WTC11 (cell line): Measurements from ENCODE around the gene FOXG1. TPM values are rescaled to one million over a fixed set of nuclear protein-coding genes. Genes with fewer than 3 reads are reported as not detected.
A peak's percentile ranks its signal among the peaks of the same experiment; 100 is the strongest.

Source experiments
- ELF4 ChIP-seq: sonication (generic); formaldehyde crosslinking; IDR thresholded peaks from 2 replicates; pipeline ENCODE4 v1.8.1; 2022; ENCODE audit warnings: low read depth, mild to moderate bottlenecking, moderate library complexity, missing genetic modification reagents
- FOXJ3 ChIP-seq: sonication (generic); formaldehyde crosslinking; IDR thresholded peaks from 2 replicates; pipeline ENCODE4 v1.9.0; 2021; ENCODE audit warnings: missing genetic modification reagents, mild to moderate bottlenecking, borderline replicate concordance
- FOXK1 ChIP-seq: sonication (generic); formaldehyde crosslinking; IDR thresholded peaks from 2 replicates; pipeline ENCODE4 v1.8.0; 2022; ENCODE audit warnings: mild to moderate bottlenecking, moderate library complexity, missing genetic modification reagents
- GTF2I ChIP-seq: fragments of 250-450 bp; sonication (Bioruptor Pico); conservative IDR thresholded peaks from 2 replicates; pipeline ENCODE4 v1.4.0; 2021; ENCODE audit warnings: mild to moderate bottlenecking
- JAZF1 ChIP-seq: fragments of 250-450 bp; sonication (Bioruptor Pico); IDR thresholded peaks from 2 replicates; pipeline ENCODE4 v1.9.0; 2021; ENCODE audit warnings: moderate library complexity, mild to moderate bottlenecking, inconsistent platforms
- NFATC4 ChIP-seq: fragments of 250-450 bp; sonication (Bioruptor Pico); IDR thresholded peaks from 2 replicates; pipeline ENCODE4 v1.9.0; 2021; ENCODE audit warnings: mild to moderate bottlenecking
- NR1H2 ChIP-seq: sonication (generic); formaldehyde crosslinking; IDR thresholded peaks from 2 replicates; pipeline ENCODE4 v1.9.0; 2021; ENCODE audit warnings: mild to moderate bottlenecking, moderate library complexity, missing genetic modification reagents
- PRRX2 ChIP-seq: fragments of 250-450 bp; sonication (Bioruptor Pico); IDR thresholded peaks from 2 replicates; pipeline ENCODE4 v1.8.0; 2021; ENCODE audit warnings: mild to moderate bottlenecking
- RORB ChIP-seq: fragments of 250-450 bp; sonication (Bioruptor Pico); IDR thresholded peaks from 2 replicates; pipeline ENCODE4 v1.9.0; 2021; ENCODE audit warnings: mild to moderate bottlenecking
- SMAD3 ChIP-seq: sonication (generic); formaldehyde crosslinking; IDR thresholded peaks from 2 replicates; pipeline ENCODE4 v1.8.0; 2022; ENCODE audit warnings: missing genetic modification reagents, mild to moderate bottlenecking, borderline replicate concordance
- ZNF121 ChIP-seq: sonication (generic); formaldehyde crosslinking; IDR thresholded peaks from 2 replicates; pipeline ENCODE4 v1.8.0; 2023; ENCODE audit warnings: missing genetic modification reagents
- ZNF396 ChIP-seq: fragments of 250-450 bp; sonication (Bioruptor Pico); IDR thresholded peaks from 2 replicates; pipeline ENCODE4 v1.8.0; 2021; ENCODE audit warnings: mild to moderate bottlenecking, moderate library complexity, borderline replicate concordance
- ZNF416 ChIP-seq: fragments of 250-450 bp; sonication (Bioruptor Pico); IDR thresholded peaks from 2 replicates; pipeline ENCODE4 v1.9.0; 2021; ENCODE audit warnings: mild to moderate bottlenecking, inconsistent platforms
- ZNF423 ChIP-seq: fragments of 250-450 bp; sonication (Bioruptor Pico); IDR thresholded peaks from 2 replicates; pipeline ENCODE4 v2.1.2; 2022; ENCODE audit warnings: mild to moderate bottlenecking, moderate library complexity
- total RNA-seq: library from RNA; stranded (reverse); gene quantifications from 3 replicates; pipeline ENCODE4 v1.2.3, GENCODE V29; 2021
- TF ChIP-seq, protein P1 (sequence below): fragments of 250-450 bp; sonication (Bioruptor Pico); IDR thresholded peaks from 2 replicates; pipeline ENCODE4 v1.9.0; 2021; ENCODE audit warnings: mild to moderate bottlenecking, borderline replicate concordance
- TF ChIP-seq, protein P2 (sequence below): sonication (generic); formaldehyde crosslinking; conservative IDR thresholded peaks from 2 replicates; pipeline ENCODE4 v1.8.1; 2023; ENCODE audit warnings: mild to moderate bottlenecking, low read depth, missing genetic modification reagents, moderate library complexity
- TF ChIP-seq, protein P3 (sequence below): fragments of 250-450 bp; sonication (Bioruptor Pico); IDR thresholded peaks from 2 replicates; pipeline ENCODE4 v1.9.0; 2021; ENCODE audit warnings: moderate library complexity, mild to moderate bottlenecking, inconsistent platforms, borderline replicate concordance
- TF ChIP-seq, protein P4 (sequence below): sonication (generic); formaldehyde crosslinking; IDR thresholded peaks from 2 replicates; pipeline ENCODE4 v1.8.0; 2022; ENCODE audit warnings: mild to moderate bottlenecking, missing genetic modification reagents
- TF ChIP-seq, protein P5 (sequence below): sonication (generic); formaldehyde crosslinking; IDR thresholded peaks from 2 replicates; pipeline ENCODE4 v1.8.1; 2023; ENCODE audit warnings: mild to moderate bottlenecking, moderate library complexity, missing genetic modification reagents
- TF ChIP-seq, protein P6 (sequence below): fragments of 250-450 bp; sonication (Bioruptor Pico); IDR thresholded peaks from 2 replicates; pipeline ENCODE4 v1.9.0; 2021; ENCODE audit warnings: mild to moderate bottlenecking
- TF ChIP-seq, protein P7 (sequence below): sonication (generic); formaldehyde crosslinking; IDR thresholded peaks from 2 replicates; pipeline ENCODE4 v1.8.1; 2022; ENCODE audit warnings: mild to moderate bottlenecking, missing genetic modification reagents, moderate library complexity, borderline replicate concordance
- TF ChIP-seq, protein P8 (sequence below): sonication (generic); formaldehyde crosslinking; IDR thresholded peaks from 2 replicates; pipeline ENCODE4 v1.8.1; 2023; ENCODE audit warnings: mild to moderate bottlenecking, missing genetic modification reagents

Gene FOXG1
- total RNA-seq, 1 experiment from 2014 or later: 0.09 TPM

DNA sequence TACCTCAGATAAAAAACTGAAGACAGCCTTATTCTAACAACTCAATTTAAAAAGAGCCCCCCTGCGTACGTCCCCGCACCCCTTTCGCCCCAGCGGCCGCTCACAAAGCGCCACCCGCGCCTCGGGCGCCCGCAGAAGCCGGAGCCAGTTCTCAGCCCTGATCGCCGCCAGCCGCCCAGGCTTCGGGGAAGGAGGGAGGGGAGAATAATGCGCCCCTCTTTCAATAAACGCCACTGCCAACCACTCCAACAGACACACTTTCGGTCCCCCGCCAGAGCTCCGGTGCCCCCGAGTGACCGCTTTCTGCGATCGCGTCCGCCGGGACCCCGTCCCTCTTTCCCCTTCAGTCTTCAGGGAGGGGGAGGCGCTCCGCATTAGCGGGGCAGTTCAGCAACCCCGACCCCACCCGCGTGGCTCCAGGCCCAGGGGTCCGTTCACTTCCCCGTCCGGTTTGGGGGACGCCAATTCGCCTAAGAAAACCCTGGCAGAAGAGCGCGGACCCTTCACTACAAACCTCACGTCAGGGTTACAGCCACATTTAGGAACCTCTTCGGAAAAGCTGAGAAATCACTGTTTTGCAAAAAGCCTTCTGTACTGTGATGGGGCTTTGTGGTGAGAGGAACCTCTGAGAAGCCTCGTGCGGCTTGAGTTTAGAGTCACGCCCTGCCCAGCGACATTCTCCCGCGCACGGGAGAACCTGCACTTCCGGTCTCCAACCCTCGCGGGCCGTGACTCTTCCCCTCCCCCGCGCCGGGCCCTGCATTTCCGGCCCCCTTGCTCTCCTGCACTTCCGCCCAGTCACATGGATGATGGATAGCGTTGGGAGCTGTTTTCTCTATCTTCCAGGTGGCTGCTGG is 18.7 kb downstream of the FOXG1 start (continued):
- TF ChIP-seq, protein P1, sequence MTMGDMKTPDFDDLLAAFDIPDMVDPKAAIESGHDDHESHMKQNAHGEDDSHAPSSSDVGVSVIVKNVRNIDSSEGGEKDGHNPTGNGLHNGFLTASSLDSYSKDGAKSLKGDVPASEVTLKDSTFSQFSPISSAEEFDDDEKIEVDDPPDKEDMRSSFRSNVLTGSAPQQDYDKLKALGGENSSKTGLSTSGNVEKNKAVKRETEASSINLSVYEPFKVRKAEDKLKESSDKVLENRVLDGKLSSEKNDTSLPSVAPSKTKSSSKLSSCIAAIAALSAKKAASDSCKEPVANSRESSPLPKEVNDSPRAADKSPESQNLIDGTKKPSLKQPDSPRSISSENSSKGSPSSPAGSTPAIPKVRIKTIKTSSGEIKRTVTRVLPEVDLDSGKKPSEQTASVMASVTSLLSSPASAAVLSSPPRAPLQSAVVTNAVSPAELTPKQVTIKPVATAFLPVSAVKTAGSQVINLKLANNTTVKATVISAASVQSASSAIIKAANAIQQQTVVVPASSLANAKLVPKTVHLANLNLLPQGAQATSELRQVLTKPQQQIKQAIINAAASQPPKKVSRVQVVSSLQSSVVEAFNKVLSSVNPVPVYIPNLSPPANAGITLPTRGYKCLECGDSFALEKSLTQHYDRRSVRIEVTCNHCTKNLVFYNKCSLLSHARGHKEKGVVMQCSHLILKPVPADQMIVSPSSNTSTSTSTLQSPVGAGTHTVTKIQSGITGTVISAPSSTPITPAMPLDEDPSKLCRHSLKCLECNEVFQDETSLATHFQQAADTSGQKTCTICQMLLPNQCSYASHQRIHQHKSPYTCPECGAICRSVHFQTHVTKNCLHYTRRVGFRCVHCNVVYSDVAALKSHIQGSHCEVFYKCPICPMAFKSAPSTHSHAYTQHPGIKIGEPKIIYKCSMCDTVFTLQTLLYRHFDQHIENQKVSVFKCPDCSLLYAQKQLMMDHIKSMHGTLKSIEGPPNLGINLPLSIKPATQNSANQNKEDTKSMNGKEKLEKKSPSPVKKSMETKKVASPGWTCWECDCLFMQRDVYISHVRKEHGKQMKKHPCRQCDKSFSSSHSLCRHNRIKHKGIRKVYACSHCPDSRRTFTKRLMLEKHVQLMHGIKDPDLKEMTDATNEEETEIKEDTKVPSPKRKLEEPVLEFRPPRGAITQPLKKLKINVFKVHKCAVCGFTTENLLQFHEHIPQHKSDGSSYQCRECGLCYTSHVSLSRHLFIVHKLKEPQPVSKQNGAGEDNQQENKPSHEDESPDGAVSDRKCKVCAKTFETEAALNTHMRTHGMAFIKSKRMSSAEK: no peak
- TF ChIP-seq ZNF121 (no peak), GTF2I (CRISPR knock-in tag) (no peak), ZNF423 (CRISPR knock-in tag) (no peak), ZNF416 (CRISPR knock-in tag) (no peak), NFATC4 (CRISPR knock-in tag) (no peak), JAZF1 (no peak), ZNF396 (CRISPR knock-in tag) (no peak), FOXJ3 (no peak), FOXK1 (0 out of 2 replicates have a peak, but pooled peaks have one; percentile 57), PRRX2 (CRISPR knock-in tag) (no peak), ELF4 (CRISPR knock-in tag) (no peak), NR1H2 (CRISPR knock-in tag) (0 out of 2 replicates have a peak, but pooled peaks have one; percentile 49), SMAD3 (CRISPR knock-in tag) (peak; percentile 88), RORB (CRISPR knock-in tag) (no peak)
- TF ChIP-seq, protein P2, sequence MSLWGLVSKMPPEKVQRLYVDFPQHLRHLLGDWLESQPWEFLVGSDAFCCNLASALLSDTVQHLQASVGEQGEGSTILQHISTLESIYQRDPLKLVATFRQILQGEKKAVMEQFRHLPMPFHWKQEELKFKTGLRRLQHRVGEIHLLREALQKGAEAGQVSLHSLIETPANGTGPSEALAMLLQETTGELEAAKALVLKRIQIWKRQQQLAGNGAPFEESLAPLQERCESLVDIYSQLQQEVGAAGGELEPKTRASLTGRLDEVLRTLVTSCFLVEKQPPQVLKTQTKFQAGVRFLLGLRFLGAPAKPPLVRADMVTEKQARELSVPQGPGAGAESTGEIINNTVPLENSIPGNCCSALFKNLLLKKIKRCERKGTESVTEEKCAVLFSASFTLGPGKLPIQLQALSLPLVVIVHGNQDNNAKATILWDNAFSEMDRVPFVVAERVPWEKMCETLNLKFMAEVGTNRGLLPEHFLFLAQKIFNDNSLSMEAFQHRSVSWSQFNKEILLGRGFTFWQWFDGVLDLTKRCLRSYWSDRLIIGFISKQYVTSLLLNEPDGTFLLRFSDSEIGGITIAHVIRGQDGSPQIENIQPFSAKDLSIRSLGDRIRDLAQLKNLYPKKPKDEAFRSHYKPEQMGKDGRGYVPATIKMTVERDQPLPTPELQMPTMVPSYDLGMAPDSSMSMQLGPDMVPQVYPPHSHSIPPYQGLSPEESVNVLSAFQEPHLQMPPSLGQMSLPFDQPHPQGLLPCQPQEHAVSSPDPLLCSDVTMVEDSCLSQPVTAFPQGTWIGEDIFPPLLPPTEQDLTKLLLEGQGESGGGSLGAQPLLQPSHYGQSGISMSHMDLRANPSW (CRISPR knock-in tag): no peak
- TF ChIP-seq, protein P3, sequence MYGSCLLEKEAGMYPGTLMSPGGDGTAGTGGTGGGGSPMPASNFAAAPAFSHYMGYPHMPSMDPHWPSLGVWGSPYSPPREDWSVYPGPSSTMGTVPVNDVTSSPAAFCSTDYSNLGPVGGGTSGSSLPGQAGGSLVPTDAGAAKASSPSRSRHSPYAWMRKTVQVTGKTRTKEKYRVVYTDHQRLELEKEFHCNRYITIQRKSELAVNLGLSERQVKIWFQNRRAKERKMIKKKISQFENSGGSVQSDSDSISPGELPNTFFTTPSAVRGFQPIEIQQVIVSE (CRISPR knock-in tag): no peak
- TF ChIP-seq, protein P4, sequence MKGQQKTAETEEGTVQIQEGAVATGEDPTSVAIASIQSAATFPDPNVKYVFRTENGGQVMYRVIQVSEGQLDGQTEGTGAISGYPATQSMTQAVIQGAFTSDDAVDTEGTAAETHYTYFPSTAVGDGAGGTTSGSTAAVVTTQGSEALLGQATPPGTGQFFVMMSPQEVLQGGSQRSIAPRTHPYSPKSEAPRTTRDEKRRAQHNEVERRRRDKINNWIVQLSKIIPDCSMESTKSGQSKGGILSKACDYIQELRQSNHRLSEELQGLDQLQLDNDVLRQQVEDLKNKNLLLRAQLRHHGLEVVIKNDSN (CRISPR knock-in tag): peak; percentile 52; the same call in 1 of the 2 replicates
- TF ChIP-seq, protein P5, sequence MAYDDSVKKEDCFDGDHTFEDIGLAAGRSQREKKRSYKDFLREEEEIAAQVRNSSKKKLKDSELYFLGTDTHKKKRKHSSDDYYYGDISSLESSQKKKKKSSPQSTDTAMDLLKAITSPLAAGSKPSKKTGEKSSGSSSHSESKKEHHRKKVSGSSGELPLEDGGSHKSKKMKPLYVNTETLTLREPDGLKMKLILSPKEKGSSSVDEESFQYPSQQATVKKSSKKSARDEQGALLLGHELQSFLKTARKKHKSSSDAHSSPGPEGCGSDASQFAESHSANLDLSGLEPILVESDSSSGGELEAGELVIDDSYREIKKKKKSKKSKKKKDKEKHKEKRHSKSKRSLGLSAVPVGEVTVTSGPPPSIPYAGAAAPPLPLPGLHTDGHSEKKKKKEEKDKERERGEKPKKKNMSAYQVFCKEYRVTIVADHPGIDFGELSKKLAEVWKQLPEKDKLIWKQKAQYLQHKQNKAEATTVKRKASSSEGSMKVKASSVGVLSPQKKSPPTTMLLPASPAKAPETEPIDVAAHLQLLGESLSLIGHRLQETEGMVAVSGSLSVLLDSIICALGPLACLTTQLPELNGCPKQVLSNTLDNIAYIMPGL: no peak
- TF ChIP-seq, protein P6, sequence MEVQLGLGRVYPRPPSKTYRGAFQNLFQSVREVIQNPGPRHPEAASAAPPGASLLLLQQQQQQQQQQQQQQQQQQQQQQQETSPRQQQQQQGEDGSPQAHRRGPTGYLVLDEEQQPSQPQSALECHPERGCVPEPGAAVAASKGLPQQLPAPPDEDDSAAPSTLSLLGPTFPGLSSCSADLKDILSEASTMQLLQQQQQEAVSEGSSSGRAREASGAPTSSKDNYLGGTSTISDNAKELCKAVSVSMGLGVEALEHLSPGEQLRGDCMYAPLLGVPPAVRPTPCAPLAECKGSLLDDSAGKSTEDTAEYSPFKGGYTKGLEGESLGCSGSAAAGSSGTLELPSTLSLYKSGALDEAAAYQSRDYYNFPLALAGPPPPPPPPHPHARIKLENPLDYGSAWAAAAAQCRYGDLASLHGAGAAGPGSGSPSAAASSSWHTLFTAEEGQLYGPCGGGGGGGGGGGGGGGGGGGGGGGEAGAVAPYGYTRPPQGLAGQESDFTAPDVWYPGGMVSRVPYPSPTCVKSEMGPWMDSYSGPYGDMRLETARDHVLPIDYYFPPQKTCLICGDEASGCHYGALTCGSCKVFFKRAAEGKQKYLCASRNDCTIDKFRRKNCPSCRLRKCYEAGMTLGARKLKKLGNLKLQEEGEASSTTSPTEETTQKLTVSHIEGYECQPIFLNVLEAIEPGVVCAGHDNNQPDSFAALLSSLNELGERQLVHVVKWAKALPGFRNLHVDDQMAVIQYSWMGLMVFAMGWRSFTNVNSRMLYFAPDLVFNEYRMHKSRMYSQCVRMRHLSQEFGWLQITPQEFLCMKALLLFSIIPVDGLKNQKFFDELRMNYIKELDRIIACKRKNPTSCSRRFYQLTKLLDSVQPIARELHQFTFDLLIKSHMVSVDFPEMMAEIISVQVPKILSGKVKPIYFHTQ: no peak
- TF ChIP-seq, protein P7, sequence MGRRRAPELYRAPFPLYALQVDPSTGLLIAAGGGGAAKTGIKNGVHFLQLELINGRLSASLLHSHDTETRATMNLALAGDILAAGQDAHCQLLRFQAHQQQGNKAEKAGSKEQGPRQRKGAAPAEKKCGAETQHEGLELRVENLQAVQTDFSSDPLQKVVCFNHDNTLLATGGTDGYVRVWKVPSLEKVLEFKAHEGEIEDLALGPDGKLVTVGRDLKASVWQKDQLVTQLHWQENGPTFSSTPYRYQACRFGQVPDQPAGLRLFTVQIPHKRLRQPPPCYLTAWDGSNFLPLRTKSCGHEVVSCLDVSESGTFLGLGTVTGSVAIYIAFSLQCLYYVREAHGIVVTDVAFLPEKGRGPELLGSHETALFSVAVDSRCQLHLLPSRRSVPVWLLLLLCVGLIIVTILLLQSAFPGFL (CRISPR knock-in tag): no peak
- TF ChIP-seq, protein P8, sequence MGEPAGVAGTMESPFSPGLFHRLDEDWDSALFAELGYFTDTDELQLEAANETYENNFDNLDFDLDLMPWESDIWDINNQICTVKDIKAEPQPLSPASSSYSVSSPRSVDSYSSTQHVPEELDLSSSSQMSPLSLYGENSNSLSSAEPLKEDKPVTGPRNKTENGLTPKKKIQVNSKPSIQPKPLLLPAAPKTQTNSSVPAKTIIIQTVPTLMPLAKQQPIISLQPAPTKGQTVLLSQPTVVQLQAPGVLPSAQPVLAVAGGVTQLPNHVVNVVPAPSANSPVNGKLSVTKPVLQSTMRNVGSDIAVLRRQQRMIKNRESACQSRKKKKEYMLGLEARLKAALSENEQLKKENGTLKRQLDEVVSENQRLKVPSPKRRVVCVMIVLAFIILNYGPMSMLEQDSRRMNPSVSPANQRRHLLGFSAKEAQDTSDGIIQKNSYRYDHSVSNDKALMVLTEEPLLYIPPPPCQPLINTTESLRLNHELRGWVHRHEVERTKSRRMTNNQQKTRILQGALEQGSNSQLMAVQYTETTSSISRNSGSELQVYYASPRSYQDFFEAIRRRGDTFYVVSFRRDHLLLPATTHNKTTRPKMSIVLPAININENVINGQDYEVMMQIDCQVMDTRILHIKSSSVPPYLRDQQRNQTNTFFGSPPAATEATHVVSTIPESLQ (CRISPR knock-in tag): no peak
